Measurements from ENCODE around the gene ILF3. TPM values are rescaled to one million over a fixed set of nuclear protein-coding genes. Genes with fewer than 3 reads are reported as not detected.
A peak's percentile ranks its signal among the peaks of the same experiment; 100 is the strongest.

The ILF3 gene
- total RNA-seq, 4 donors from 2014 or later: 114 to 280 (median 132) TPM

GRCh38 chr19:10617409-10618121 lies 36.6 kb upstream of the ILF3 start:
- peaks cover 24% of the 10 kb centered on the region for H3K4me1 ChIP-seq
- H3K27me3 ChIP-seq: no peaks in the 10 kb centered on the region
- H3K36me3 ChIP-seq: no peaks in the 10 kb centered on the region
- no peak for DNase-seq (ENCODE audit: low spot score in 2 of 2)
- H3K27ac ChIP-seq: peak overlapping the region; percentile 41
- whole genome bisulfite sequencing: 36% methylated on average over 15 of the region's 15 CpGs
- no peaks in the 10 kb centered on the region for H3K9me3 ChIP-seq
- TF ChIP-seq CTCF (IDR thresholded peaks at IDR 0.05) (no peak), POLR2A (IDR thresholded peaks at IDR 0.05) (no peak), POLR2AphosphoS5 (IDR thresholded peaks at IDR 0.05) (no peak), EP300 (IDR thresholded peaks at IDR 0.05) (no peak)
- no peak overlapping the region for H3K4me3 ChIP-seq

DNA sequence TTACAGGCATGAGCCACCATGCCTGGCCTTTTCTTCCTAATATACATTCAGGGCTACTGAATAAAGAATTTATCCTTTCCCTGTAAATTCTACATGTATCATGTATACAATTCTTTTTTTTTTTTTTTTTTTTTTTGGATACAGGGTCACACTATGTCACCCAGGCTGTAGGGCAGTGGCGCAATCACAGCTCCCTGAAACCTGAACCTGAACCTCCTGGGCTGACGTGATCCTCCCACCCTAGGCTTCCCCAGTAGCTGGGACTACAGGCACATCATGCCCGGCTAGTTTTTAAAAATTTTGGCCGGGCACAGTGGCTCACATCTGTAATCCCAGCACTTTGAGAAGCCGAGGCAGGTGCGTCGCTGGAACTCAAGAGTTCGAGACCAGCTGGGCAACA lies 35.3 kb upstream of the ILF3 start:
- peaks cover 23% of the 10 kb centered on the region for H3K4me1 ChIP-seq
- H3K9me3 ChIP-seq: no peaks in the 10 kb centered on the region
- TF ChIP-seq EP300 (IDR thresholded peaks at IDR 0.05) (no peak), CTCF (IDR thresholded peaks at IDR 0.05) (no peak)
- H3K4me3 ChIP-seq: no peak overlapping the region
- 96% methylated on average over 8 of the region's 8 CpGs for WGBS
- no peak for DNase-seq (ENCODE audit: low spot score in 2 of 2)
- H3K27me3 ChIP-seq: no peaks in the 10 kb centered on the region
- H3K36me3 ChIP-seq: no peaks in the 10 kb centered on the region
- no peak overlapping the region for H3K27ac ChIP-seq

GRCh38 chr19:10620786-10621185 lies 33.4 kb upstream of the ILF3 start:
- WGBS: 96% methylated on average over 4 of the region's 4 CpGs
- no peak for DNase-seq (ENCODE audit: low spot score in 2 of 2)
- no peaks in the 10 kb centered on the region for H3K9me3 ChIP-seq
- no peaks in the 10 kb centered on the region for H3K36me3 ChIP-seq
- no peaks in the 10 kb centered on the region for H3K27me3 ChIP-seq
- no peak overlapping the region for H3K4me3 ChIP-seq
- H3K4me1 ChIP-seq: peaks cover 39% of the 10 kb centered on the region
- TF ChIP-seq POLR2AphosphoS5 (IDR thresholded peaks at IDR 0.05) (no peak), EP300 (IDR thresholded peaks at IDR 0.05) (no peak), CTCF (IDR thresholded peaks at IDR 0.05) (no peak), POLR2A (IDR thresholded peaks at IDR 0.05) (no peak)
- no peak overlapping the region for H3K27ac ChIP-seq

DNA sequence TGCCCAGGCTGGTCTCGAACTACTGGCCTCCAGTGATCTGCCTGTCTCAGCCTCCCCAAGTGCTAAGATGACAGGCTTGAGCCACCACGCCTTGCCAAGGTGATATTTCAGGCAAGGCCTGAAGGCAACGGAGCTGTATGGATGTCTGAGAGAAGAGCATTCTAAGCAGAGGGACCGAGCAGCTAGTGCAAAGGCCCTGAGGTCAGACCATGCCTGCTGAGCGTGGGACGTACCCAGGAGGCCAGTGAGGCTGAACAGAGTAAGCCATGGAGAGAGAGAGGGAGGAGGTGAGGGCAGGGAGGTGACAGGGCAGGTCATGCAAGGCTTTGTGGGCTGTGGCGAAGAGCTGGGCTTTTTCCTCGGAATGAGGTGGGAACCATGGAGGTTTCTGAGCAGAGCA lies 32.2 kb upstream of the ILF3 start:
- no peaks in the 10 kb centered on the region for H3K27me3 ChIP-seq
- over 99% methylated on average over 8 of the region's 8 CpGs for WGBS
- no peak for TF ChIP-seq CTCF (IDR thresholded peaks at IDR 0.05)
- no peak for TF ChIP-seq POLR2AphosphoS5 (IDR thresholded peaks at IDR 0.05)
- TF ChIP-seq EP300 (IDR thresholded peaks at IDR 0.05): no peak
- no peak for TF ChIP-seq POLR2A (IDR thresholded peaks at IDR 0.05)
- H3K4me1 ChIP-seq: peaks cover 47% of the 10 kb centered on the region
- DNase-seq (ENCODE audit: low spot score in 2 of 2): no peak
- no peaks in the 10 kb centered on the region for H3K9me3 ChIP-seq
- no peaks in the 10 kb centered on the region for H3K36me3 ChIP-seq
- H3K27ac ChIP-seq: no peak overlapping the region
- H3K4me3 ChIP-seq: no peak overlapping the region

DNA sequence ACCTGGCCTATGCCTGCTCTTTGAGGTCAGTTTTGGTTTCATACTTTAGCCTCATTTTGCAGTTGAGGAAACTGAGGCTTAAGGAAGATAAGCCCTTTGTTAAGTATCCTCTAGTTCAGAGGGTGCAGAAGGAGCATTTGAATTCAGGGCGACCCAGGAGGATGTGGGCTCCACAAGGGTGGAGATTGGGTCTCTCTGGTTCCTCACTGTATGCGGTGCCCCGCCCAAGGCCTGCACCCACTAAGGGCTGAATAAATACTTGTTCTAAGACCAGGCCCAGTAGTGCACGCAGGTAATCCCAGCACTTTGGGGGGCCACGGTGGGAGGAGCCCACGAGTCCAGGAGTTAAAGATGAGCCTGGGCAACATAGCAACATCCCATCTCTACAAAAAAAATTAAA lies 29.6 kb upstream of the ILF3 start:
- Histone ChIP-seq H3K27me3 (no peaks in the 10 kb centered on the region), H3K4me3 (peak overlapping the region; percentile 79), H3K36me3 (peaks cover 24% of the 10 kb centered on the region), H3K4me1 (peaks cover 44% of the 10 kb centered on the region), H3K9me3 (no peaks in the 10 kb centered on the region), H3K27ac (peak overlapping the region; percentile 94)
- no peak for DNase-seq (ENCODE audit: low spot score in 2 of 2)
- WGBS: 71% methylated on average over 6 of the region's 6 CpGs
- TF ChIP-seq POLR2AphosphoS5 (IDR thresholded peaks at IDR 0.05) (no peak), POLR2A (IDR thresholded peaks at IDR 0.05) (no peak), CTCF (IDR thresholded peaks at IDR 0.05) (no peak), EP300 (IDR thresholded peaks at IDR 0.05) (no peak)

Measured in suprapubic skin (tissue), 4 donors.